CD4-positive, alpha-beta T cell treated with Interleukin-10 for 1 hour (primary cell): ENCODE measurements around the gene MCTP1.
A peak's percentile ranks its signal among the peaks of the same experiment; 100 is the strongest.

Experiments used
- DNase-seq: peaks from one replicate; pipeline ENCODE4 v3.0.0-alpha.2; 2020

The MCTP1 gene

DNA sequence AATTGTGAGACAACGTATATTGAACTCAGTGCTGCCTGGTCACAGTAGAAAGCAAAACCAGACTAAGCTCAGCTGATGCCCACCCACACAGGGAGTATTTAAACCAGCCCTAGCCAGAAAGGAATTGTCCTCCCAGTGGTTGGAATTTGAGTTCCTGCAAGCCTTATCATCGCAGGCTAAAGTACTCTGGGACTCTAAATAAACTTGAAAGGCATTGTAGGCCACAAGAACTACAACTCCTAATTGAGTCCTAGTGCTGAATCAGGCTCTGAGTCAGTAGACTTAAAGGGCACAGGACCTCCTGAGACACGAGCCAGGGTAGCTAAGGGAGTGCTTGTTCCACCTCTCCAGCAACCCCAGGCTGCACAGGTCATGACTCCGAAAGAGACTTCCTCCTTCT, 171.4 kb downstream of the MCTP1 start:
- no peak for DNase-seq

DNA sequence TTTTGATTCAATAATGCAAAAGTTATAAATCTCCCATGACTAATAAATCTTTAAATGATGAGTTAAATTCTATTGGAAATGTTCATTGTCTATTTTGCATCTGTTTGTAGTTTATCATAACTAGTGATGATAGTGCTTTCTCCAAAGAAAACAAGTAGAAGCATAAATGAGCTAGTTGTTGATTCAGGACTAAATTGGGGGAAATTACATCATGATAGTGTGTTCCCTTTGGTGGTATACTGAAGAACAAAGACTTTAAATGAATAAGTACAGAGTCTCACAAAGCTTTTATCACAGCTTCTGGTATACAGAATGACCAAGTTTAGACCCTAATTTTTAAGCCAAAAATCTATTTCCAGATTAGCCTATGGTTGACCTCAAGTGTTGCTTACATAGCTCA, 173.8 kb downstream of the MCTP1 start:
- no peak for DNase-seq

DNA sequence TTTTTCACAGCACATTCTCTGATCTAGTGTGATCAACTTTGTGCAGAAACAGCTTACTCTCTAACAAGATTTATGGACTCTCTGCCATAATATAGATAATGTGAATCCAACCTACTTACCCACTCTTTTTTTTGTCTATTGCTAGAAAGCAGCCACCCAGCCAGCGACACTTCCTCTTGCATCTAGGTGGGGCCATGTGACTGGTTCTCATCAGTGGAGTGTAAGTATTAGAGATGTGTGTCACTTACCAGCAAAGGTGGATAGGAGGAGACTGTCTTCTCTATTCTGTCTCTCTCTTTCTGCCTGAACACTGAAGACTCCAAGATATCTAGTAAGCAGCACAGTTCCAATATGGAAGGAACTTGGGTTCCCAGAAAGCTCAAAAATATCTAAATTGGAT, 174.8 kb downstream of the MCTP1 start:
- DNase-seq, result no peak

- no peak for DNase-seq
These were observed 177.8 kb downstream of the MCTP1 start for GRCh38 chr5:95107138-95107537.

DNA sequence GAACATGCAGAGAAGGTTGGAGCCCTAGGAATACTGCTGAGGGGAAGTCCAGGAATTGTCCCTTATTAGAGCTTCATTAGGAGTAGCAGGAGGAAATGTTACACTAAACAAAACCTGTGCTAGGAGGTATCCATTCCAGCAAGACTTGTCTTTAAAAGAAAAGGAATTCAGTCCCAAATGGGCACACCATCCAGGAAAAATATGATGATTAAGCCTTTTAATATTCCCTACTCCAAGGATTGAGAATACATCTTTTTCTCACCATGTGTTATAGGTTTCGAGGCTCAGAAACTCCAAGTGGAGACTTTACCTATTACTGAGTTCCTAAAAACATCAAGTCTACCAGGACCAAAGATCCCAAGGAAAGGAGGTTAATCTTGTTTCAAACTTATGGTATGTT, 179.3 kb downstream of the MCTP1 start:
- no peak for DNase-seq

- no peak for DNase-seq
These were observed 182.2 kb downstream of the MCTP1 start for GRCh38 chr5:95102687-95103086.

- no peak for DNase-seq
These were observed 182.8 kb downstream of the MCTP1 start for GRCh38 chr5:95102080-95102479.

DNA sequence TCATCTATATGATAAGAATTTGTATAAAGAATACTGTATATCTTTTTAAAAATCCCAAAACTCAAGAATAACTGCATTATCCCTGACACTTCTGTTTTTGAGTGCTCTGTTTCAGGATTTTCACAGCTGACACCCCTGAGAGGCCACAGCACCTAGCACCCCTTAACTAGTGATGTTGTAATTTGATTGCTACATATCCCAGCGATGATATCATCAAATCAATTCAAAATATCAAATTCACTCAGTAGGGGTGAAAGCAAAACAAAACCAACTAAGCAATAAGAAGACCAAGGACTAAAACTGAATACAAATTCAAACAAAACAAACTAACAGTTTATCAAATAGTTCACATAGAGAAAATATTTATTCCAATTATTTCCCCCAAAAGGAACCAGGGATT, 184.3 kb downstream of the MCTP1 start:
- no peak for DNase-seq

- DNase-seq, result no peak
These were observed 186.9 kb downstream of the MCTP1 start for GRCh38 chr5:95098012-95098411.

- DNase-seq, result no peak
These were observed 191.7 kb downstream of the MCTP1 start for GRCh38 chr5:95093211-95093610.

- DNase-seq, result no peak
These were observed 194.1 kb downstream of the MCTP1 start for GRCh38 chr5:95090774-95091173.

DNA sequence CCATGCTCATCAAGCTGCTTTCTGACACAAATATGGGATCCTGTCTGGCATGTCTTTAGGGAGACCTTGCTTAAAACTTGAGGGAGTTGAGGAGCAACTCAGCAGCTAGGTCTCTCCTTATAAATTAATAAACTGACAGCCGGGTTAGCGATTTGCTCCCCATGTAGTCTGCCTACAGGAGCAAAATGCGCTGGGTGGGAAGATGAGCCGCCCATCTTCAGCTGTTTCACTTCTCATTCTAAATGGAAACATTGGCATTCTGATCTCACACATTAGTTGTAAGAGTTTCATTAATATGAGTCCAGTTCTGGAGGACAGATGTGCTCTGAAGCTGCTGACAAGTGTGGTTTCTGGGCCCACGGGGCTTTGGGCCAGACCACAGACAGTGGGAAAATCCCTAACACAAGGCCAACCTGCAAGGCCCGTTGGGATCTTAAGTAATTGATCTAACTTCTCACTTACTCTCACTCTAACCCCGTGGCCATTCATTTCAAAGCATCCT, 197.0 kb downstream of the MCTP1 start:
- no peak for DNase-seq

DNA sequence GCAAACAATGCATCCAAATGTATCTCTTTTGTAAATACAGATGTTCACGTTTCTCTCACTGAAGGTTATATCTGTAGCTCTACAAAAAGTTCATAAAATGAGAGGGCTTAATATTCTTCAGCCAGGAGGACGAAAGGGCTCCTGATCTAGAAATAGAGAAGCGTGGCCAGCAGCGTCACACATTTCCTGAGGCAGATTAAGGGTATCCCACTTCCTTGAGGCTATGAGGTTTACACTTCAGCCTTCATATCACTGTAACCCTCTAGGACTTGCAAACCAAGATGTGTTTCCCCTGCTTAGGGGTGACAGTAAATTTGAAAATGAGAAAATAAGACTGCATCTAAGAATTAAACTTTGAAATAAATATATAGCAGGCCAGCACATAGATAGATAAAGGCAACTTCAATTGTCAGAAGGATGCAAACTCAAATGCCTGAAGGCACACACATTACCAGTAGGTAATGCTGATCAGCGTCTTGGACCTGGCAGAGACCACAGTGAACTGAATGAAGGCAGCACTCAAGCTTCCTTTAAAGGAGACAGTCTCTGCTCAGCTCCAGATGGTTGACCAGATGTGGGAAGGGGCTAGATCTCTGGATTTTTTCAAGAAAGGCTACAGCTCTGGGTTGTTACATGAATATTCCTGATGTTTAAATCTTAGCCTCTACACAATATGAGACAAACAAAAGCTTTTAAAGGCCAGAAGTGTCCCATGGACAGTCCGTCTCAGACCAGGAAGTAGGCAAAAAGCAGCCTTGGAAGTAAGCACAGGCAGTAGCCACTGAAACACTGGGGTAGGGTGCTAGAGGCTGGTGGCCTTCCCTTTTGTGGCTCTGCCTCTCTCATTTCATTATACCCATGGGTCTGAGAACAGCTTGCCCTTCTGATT, 197.7 kb downstream of the MCTP1 start:
- DNase-seq, result no peak

DNA sequence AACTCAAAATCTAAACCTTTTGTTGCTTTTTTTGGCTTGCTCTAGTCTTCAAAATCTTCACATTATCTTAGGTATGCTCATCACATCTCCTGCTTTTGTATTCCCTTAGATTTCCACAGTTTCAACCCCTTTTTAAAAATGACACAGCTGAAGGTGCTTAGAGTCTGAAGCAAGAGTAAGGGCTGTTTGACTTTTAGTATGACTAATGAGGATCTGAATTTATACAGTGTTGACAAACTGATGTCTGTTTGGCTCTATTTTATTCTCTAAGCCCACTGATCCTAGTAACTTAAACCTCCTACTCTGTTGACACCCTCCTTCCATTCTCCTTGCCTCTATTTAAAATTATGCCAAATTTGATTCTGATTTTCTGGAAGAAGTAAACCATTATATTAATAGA, 200.1 kb downstream of the MCTP1 start:
- DNase-seq, result no peak

DNA sequence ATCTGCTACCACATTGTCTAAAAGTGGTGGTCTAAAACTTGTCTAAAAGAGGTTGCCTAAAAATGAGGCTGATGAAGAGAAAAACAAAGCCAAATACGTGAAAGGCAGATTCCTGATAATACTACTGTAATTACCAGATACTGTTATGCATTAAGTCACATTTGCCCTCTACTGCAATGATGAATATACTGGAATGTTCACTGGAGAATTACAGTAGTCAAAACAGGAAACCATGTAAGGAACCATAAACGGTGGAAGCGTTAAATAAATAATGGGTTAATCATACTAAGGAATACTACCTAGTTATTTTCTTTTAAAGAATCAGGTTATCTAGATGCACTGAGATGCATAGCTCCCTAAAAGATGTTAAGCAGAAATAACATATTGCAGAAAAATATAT, 201.3 kb downstream of the MCTP1 start:
- no peak for DNase-seq

DNA sequence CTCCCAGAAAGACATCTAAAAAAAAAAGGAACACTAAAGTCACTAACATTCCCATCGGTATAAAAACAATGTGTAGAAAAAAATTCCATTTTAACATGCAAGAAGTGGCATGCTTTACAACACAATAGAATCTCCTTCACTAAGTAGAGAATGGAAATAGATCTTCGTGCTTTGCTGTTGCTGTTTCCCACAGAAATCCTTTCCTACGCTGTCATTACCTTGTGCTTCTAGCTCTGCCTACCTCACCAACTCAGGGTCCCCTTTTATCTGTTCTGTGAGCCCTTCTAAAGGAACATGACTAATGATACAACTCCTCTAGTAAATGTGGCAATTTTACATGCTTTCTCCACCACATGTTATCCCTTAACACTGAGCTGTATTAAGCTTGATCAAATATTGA, 202.9 kb downstream of the MCTP1 start:
- no peak for DNase-seq

DNA sequence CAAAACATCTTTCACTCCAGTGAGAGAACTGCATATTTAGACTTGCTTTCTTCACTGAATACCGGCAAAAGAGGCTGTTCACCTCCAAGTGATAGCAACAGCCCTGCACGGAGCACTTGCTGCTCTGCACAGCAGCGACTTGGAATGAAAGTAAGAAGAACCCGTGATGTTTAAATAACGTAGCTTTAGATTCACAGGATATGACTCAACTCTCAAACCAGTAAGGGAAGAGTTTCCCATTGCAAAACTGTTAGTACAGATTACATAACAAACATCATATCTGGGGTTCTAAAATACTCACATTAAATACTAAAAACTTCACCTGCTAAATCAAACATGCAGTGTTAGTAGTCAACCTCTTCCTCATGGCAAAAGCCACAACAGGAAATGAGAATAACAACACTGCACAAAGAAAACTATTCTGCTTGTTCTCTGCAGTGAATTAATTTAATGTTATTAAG, 203.4 kb downstream of the MCTP1 start:
- peak; percentile 28 for DNase-seq

DNA sequence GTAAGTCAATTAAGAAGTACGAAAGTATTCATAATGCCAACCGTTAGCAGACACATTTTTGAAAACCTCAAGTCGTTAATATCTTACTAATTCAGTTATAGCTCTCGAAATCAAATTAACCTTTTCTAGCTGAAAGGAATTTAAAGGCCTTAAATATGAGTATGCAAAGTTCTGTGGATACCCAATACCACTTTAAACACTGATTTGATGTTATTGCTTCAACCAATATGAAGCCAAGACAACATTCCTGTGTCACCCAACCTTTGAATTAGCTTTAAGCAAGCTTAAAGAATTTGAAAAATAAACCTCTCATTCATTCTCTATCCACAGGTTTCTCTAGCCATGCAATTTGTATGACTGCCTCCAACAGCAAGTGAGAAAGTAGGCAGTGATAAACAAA, 204.5 kb downstream of the MCTP1 start:
- DNase-seq, result no peak

DNA sequence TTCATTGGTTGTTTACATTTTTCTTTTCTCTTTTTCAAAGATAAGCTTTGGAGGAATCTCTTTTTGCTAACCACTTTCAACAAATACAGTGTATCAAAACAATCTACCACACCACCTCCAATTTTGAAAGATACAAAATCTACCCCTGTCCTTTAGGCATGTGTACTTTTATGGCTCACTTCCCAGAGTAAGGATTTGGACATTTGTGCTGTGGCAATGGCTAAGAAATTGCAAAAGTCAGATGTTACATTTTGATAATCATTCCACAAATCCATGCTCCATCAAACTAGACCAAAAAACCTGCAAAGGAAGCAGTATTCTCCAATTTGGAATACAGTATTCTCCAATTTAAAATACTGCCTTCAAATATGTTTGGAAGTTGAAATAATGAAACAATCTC, 204.9 kb downstream of the MCTP1 start:
- no peak for DNase-seq

GRCh38 chr5:95078868-95079267, 206.0 kb downstream of the MCTP1 start:
- DNase-seq, result no peak

- no peak for DNase-seq
These were observed 208.3 kb downstream of the MCTP1 start for GRCh38 chr5:95076395-95077185.

DNA sequence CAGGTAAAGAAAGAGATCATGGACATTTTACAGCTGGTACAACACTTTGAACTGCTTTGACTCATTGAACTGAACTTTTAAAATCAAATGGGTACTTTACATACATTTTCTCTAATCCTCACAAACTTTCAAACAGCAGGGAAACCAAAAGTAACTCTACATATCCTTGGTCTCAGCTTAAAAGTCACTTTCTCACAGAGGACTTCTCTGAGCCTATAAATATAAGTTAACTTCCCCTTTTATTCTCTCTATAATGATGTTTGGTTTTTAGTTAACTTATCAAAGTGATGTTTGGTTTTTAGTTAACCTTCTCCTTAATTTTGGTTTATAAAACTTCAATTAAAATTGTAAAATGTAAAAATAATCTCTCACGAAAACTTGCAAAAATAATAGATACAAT, 209.8 kb downstream of the MCTP1 start:
- DNase-seq, result no peak

DNA sequence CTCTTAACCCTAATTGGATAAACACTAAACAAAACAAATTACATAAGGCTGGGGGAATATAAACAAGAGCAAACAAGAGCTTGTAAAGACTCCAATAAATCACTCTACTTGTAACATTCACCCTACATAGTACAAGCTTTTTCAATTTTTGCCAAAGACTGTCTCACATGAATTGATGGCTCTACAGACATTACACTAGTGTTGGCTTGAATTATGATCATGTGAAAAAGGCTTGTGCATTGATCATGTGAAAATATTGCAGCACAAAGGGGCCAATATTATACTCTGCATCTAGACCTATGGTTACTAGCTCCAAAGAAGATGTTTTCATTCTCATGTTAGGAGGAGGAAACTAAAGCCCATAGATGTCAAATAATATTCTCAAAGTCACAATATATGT, 212.6 kb downstream of the MCTP1 start:
- no peak for DNase-seq

GRCh38 chr5:95070866-95071265, 214.0 kb downstream of the MCTP1 start:
- DNase-seq, result no peak
